ENCODE measurements around the gene OTOG. TPM values are rescaled to one million over a fixed set of nuclear protein-coding genes. Genes with fewer than 3 reads are reported as not detected.
A peak's percentile ranks its signal among the peaks of the same experiment; 100 is the strongest.

Gene OTOG
- total and polyA plus RNA-seq, 3 experiments from 2014 or later: not detected

- peaks cover 2 to 5% of the 10 kb centered on the region in 2 donors for H3K27me3 Mint-ChIP-seq
- H3K36me3 ChIP-seq (ENCODE audit: insufficient read depth, low read length): no peaks in the 10 kb centered on the region
- no peak for DNase-seq
- H3K27ac ChIP-seq (ENCODE audit: low read depth, low read length): no peak overlapping the region
- no peaks in the 10 kb centered on the region for H3K9me3 ChIP-seq (ENCODE audit: low read length)
- no peak overlapping the region for H3K4me3 ChIP-seq (ENCODE audit: low read length)
- no peaks in the 10 kb centered on the region for H3K36me3 Mint-ChIP-seq
- no peak overlapping the region for H3K27ac Mint-ChIP-seq
- CTCF ChIA-PET: no interaction called here
- POLR2A ChIA-PET: no interaction called here
- no peak overlapping the region for H3K4me3 Mint-ChIP-seq
- H3K27me3 ChIP-seq (ENCODE audit: insufficient read depth, low read length, poor library complexity, severe bottlenecking): no peaks in the 10 kb centered on the region
- H3K4me1 Mint-ChIP-seq: no peaks in the 10 kb centered on the region
- no peaks in the 10 kb centered on the region for H3K4me1 ChIP-seq (ENCODE audit: insufficient read depth, low read length)
- no peaks in the 10 kb centered on the region for H3K9me3 Mint-ChIP-seq
Measured at GRCh38 chr11:17537261-17537660, 9.8 kb upstream of the OTOG start.

GRCh38 chr11:17538054-17538453 lies 9.0 kb upstream of the OTOG start:
- Histone ChIP-seq H3K27ac (ENCODE audit: low read depth, low read length) (no peak overlapping the region), H3K36me3 (ENCODE audit: insufficient read depth, low read length) (no peaks in the 10 kb centered on the region), H3K9me3 (ENCODE audit: low read length) (no peaks in the 10 kb centered on the region), H3K4me3 (ENCODE audit: low read length) (no peak overlapping the region), H3K27me3 (ENCODE audit: insufficient read depth, low read length, poor library complexity, severe bottlenecking) (no peaks in the 10 kb centered on the region), H3K4me1 (ENCODE audit: insufficient read depth, low read length) (no peaks in the 10 kb centered on the region)
- DNase-seq: no peak
- Mint-ChIP-seq H3K4me1 (no peaks in the 10 kb centered on the region), H3K36me3 (no peaks in the 10 kb centered on the region), H3K27me3 (peaks cover 2 to 11% of the 10 kb centered on the region in 2 donors), H3K4me3 (no peak overlapping the region), H3K9me3 (no peaks in the 10 kb centered on the region), H3K27ac (no peak overlapping the region)
- POLR2A ChIA-PET: no interaction called here
- CTCF ChIA-PET: interaction anchor here (1.1 kb wide), 1 partner anchor 10 kb away, joined by 4 read pairs; no protein-coding TSS in a partner anchor

GRCh38 chr11:17538731-17539130 lies 8.3 kb upstream of the OTOG start:
- ChIA-PET CTCF (interaction anchor here (1.1 kb wide), 1 partner anchor 11 kb away, joined by 4 read pairs; no protein-coding TSS in a partner anchor), POLR2A (no interaction called here)

GRCh38 chr11:17540807-17541206 lies 6.3 kb upstream of the OTOG start:
- ChIA-PET POLR2A (no interaction called here), CTCF (no interaction called here)
- Mint-ChIP-seq H3K27me3 (peaks cover 6 to 26% of the 10 kb centered on the region in 2 donors), H3K9me3 (no peaks in the 10 kb centered on the region), H3K27ac (no peak overlapping the region), H3K4me3 (no peak overlapping the region), H3K36me3 (no peaks in the 10 kb centered on the region), H3K4me1 (peaks cover 0 to 4% (median 3%) of the 10 kb centered on the region in 3 donors)
- DNase-seq: no peak
- no peaks in the 10 kb centered on the region for H3K4me1 ChIP-seq (ENCODE audit: insufficient read depth, low read length)
- no peak overlapping the region for H3K27ac ChIP-seq (ENCODE audit: low read depth, low read length)
- no peaks in the 10 kb centered on the region for H3K9me3 ChIP-seq (ENCODE audit: low read length)
- no peaks in the 10 kb centered on the region for H3K27me3 ChIP-seq (ENCODE audit: insufficient read depth, low read length, poor library complexity, severe bottlenecking)
- H3K36me3 ChIP-seq (ENCODE audit: insufficient read depth, low read length): no peaks in the 10 kb centered on the region
- H3K4me3 ChIP-seq (ENCODE audit: low read length): no peak overlapping the region

More at GRCh38 chr11:17538731-17539130, 8.3 kb upstream of the OTOG start:
- Histone ChIP-seq H3K27me3 (ENCODE audit: insufficient read depth, low read length, poor library complexity, severe bottlenecking) (no peaks in the 10 kb centered on the region), H3K4me3 (ENCODE audit: low read length) (no peak overlapping the region), H3K9me3 (ENCODE audit: low read length) (no peaks in the 10 kb centered on the region), H3K27ac (ENCODE audit: low read depth, low read length) (no peak overlapping the region), H3K4me1 (ENCODE audit: insufficient read depth, low read length) (no peaks in the 10 kb centered on the region), H3K36me3 (ENCODE audit: insufficient read depth, low read length) (no peaks in the 10 kb centered on the region)
- Mint-ChIP-seq H3K36me3 (no peaks in the 10 kb centered on the region), H3K9me3 (no peaks in the 10 kb centered on the region), H3K4me3 (no peak overlapping the region), H3K27me3 (peaks cover 2 to 14% of the 10 kb centered on the region in 2 donors), H3K4me1 (peaks cover 0 to 2% (median 0%) of the 10 kb centered on the region in 3 donors), H3K27ac (no peak overlapping the region)
- no peak for DNase-seq

- peaks cover 6 to 32% of the 10 kb centered on the region in 2 donors for H3K27me3 Mint-ChIP-seq
- H3K4me1 Mint-ChIP-seq: peaks cover 0 to 4% (median 3%) of the 10 kb centered on the region in 3 donors
- H3K27ac ChIP-seq (ENCODE audit: low read depth, low read length): no peak overlapping the region
- no peaks in the 10 kb centered on the region for H3K9me3 Mint-ChIP-seq
- H3K27ac Mint-ChIP-seq: no peak overlapping the region
- no peaks in the 10 kb centered on the region for H3K4me1 ChIP-seq (ENCODE audit: insufficient read depth, low read length)
- no peak overlapping the region for H3K4me3 ChIP-seq (ENCODE audit: low read length)
- H3K36me3 ChIP-seq (ENCODE audit: insufficient read depth, low read length): no peaks in the 10 kb centered on the region
- no peaks in the 10 kb centered on the region for H3K27me3 ChIP-seq (ENCODE audit: insufficient read depth, low read length, poor library complexity, severe bottlenecking)
- H3K4me3 Mint-ChIP-seq: no peak overlapping the region
- POLR2A ChIA-PET: no interaction called here
- DNase-seq: no peak
- CTCF ChIA-PET: no interaction called here
- H3K36me3 Mint-ChIP-seq: no peaks in the 10 kb centered on the region
- H3K9me3 ChIP-seq (ENCODE audit: low read length): no peaks in the 10 kb centered on the region
Measured at GRCh38 chr11:17541330-17541885, 5.7 kb upstream of the OTOG start.

- no peak for DNase-seq
- Mint-ChIP-seq H3K27me3 (peaks cover 6 to 41% of the 10 kb centered on the region in 2 donors), H3K9me3 (no peaks in the 10 kb centered on the region), H3K4me1 (peaks cover 0 to 4% (median 3%) of the 10 kb centered on the region in 3 donors), H3K4me3 (peak overlapping the region in 1 of 7 donors; percentile 20), H3K36me3 (no peaks in the 10 kb centered on the region), H3K27ac (no peak overlapping the region)
- ChIA-PET CTCF (no interaction called here), POLR2A (no interaction called here)
- Histone ChIP-seq H3K27me3 (ENCODE audit: insufficient read depth, low read length, poor library complexity, severe bottlenecking) (no peaks in the 10 kb centered on the region), H3K4me3 (ENCODE audit: low read length) (no peak overlapping the region), H3K9me3 (ENCODE audit: low read length) (no peaks in the 10 kb centered on the region), H3K27ac (ENCODE audit: low read depth, low read length) (no peak overlapping the region), H3K36me3 (ENCODE audit: insufficient read depth, low read length) (no peaks in the 10 kb centered on the region), H3K4me1 (ENCODE audit: insufficient read depth, low read length) (no peaks in the 10 kb centered on the region)
Measured at GRCh38 chr11:17542249-17542648, 4.8 kb upstream of the OTOG start.

GRCh38 chr11:17543041-17543440 lies 4.0 kb upstream of the OTOG start:
- Histone ChIP-seq H3K9me3 (ENCODE audit: low read length) (no peaks in the 10 kb centered on the region), H3K27ac (ENCODE audit: low read depth, low read length) (no peak overlapping the region), H3K36me3 (ENCODE audit: insufficient read depth, low read length) (no peaks in the 10 kb centered on the region), H3K4me1 (ENCODE audit: insufficient read depth, low read length) (no peaks in the 10 kb centered on the region), H3K27me3 (ENCODE audit: insufficient read depth, low read length, poor library complexity, severe bottlenecking) (no peaks in the 10 kb centered on the region), H3K4me3 (ENCODE audit: low read length) (no peak overlapping the region)
- Mint-ChIP-seq H3K27me3 (peaks cover 11 to 49% of the 10 kb centered on the region in 2 donors), H3K4me1 (peaks cover 0 to 4% (median 3%) of the 10 kb centered on the region in 3 donors), H3K4me3 (no peak overlapping the region), H3K27ac (no peak overlapping the region), H3K36me3 (no peaks in the 10 kb centered on the region), H3K9me3 (no peaks in the 10 kb centered on the region)
- ChIA-PET CTCF (no interaction called here), POLR2A (no interaction called here)
- DNase-seq: no peak

- no peaks in the 10 kb centered on the region for H3K27me3 ChIP-seq (ENCODE audit: insufficient read depth, low read length, poor library complexity, severe bottlenecking)
- H3K9me3 Mint-ChIP-seq: no peaks in the 10 kb centered on the region
- POLR2A ChIA-PET: no interaction called here
Measured at GRCh38 chr11:17543574-17544180, 3.4 kb upstream of the OTOG start.

More at GRCh38 chr11:17543574-17544180, 3.4 kb upstream of the OTOG start:
- Mint-ChIP-seq H3K4me3 (peak overlapping the region in 3 of 7 donors; percentile 26 to 54 (median 50)), H3K36me3 (no peaks in the 10 kb centered on the region), H3K27ac (no peak overlapping the region), H3K27me3 (peaks cover 11 to 54% of the 10 kb centered on the region in 2 donors), H3K4me1 (peaks cover 0 to 4% (median 3%) of the 10 kb centered on the region in 3 donors)
- CTCF ChIA-PET: no interaction called here
- no peak for DNase-seq
- Histone ChIP-seq H3K36me3 (ENCODE audit: insufficient read depth, low read length) (no peaks in the 10 kb centered on the region), H3K4me1 (ENCODE audit: insufficient read depth, low read length) (no peaks in the 10 kb centered on the region), H3K27ac (ENCODE audit: low read depth, low read length) (no peak overlapping the region), H3K4me3 (ENCODE audit: low read length) (no peak overlapping the region), H3K9me3 (ENCODE audit: low read length) (no peaks in the 10 kb centered on the region)

Measured in CD8-positive, alpha-beta memory T cell (primary cell).